GM18909 (cell line): ENCODE data around the gene VAMP4.

Experiments used
- ATAC-seq: cut with Tn5 transposase; IDR thresholded peaks from one replicate; pipeline ENCODE4 v1.9.1; 2021; ENCODE audit warnings: mild to moderate bottlenecking; ENCODE audit not compliant: unreplicated experiment, poor library complexity

Gene VAMP4, protein sequence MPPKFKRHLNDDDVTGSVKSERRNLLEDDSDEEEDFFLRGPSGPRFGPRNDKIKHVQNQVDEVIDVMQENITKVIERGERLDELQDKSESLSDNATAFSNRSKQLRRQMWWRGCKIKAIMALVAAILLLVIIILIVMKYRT

DNA sequence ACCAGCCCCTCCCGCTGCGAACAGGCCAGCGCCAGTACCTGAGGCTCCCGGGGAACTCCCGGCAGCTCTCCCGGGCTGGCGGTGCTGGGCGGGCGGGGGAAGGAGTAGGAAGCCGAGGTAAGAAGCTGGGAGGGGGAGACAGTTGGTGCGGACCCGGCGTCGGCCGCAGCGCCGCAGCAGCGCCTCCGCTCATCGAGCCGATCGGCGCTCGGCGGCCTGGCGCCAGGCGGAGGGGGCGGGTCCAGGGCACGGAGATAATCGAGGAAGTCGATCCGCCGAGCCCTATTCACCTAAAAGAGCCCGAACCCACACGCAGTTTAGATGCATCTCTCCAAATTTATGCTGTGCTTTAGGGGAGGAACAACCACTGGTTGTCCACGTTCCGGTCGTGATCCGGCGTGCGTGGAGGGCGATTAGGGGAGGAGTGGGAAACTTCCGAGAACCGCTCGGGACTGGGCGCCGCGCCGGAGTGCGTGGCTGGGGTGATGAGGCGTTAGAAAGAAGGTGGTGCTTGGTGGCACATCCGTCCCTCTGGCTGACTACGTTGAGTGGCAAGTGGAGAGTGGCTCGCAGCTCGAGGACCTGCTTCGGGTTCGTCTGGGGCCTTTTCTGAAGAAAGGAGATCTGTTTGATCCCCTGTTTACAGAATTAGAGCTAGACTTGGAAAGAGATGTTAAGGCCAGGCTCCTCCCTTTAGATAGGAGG, at the start of gene VAMP4:
TSS of gene VAMP4 (minus strand) at position 194 of the 705 bp plus-strand sequence. CDS start 3,651 bp downstream, outside the sequence.
- ATAC-seq, result peak; percentile 93

DNA sequence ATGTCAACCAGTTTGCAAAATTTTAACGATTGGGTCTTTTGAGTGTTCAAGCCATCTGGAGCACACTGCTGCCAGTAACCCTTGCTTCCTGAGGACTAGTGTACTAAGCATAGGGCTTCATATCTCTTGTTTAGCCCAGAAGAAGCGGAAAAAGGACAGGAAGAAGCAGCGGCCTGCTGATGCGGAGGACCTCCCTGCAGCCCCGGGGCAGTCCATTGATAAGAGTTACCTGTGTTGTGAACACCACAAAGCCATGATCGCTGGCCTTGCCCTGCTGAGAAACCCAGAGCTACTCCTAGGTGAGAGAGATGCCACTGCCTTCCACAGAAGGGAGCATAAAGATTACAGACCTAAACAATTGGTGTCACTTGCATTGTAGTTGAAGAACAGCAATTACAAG, 48.5 kb upstream of the VAMP4 start:
- ATAC-seq, result no peak

DNA sequence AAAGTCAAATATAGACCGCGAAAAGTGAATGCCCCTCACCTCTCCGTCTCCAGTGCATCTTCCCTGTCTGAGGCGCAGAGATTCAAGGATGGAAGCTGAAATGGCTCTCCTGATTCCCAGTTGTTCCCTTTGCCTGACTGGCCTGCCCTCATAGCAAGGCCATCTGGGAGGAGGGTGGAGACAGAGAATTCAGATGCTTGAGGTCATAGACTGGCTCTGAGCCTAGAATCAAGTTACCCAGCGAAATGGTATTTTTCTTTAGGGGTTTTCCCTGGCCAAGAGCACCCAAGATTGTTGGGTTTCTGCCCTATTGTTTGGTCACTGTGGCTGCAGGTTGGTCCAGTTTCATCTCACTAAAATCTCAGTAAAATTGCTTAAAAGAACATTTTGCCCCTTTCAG, 46.8 kb upstream of the VAMP4 start:
- no peak for ATAC-seq

DNA sequence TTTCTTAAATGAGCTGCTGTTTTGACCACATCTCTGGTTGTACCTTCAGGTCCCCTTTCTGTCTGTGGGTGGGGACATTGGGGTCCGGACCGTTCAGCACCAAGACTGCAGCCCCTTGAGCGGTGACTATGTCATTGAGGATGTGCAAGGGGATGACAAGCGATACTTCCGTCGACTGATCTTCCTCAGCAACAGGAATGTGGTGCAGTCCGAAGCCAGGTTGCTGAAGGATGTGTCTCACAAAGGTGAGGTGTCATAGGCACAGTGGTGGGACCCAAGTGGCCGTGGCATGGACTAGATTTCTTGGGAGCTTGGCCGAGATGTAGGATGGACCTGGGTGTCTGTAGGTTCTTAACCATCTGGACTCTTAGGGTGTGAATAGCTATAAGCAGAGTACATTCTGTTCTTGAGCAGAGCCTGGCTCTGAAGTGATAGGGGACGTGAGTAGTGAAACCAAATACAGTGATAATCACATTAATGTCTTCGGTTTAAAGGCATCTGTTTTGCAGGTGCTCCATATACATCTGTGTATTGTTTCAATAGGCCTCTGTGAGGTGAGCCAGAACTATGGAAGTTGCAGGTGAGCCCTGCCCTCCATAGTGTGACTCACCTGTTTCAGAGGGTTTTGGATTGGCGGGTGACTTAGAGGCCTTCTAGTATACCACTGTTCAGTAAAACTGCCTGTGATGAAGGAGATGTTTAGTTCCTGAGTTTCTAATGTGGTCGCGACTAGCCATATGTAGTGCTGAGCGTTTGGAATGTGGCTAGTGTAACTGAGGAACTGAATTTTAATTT, 46.0 kb upstream of the VAMP4 start:
- ATAC-seq, result no peak

DNA sequence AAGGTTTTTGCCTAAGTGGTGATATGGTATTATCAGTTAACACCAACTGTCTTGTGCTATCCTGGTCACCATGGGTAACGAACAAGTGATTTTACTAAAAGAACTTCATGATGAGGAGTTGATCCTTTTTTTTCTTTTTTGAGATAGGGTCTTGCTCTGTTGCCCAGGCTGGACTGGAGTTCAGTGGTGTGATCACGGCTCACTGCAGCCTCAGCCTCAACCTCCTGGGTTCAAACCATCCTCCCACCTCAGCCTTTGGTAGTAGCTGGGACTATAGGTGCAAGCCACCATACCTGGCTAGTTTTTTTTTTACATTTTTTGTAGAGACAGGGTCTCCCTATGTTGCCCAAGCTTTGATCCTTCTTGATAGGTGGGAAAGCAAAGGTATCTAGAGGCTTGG, 44.7 kb upstream of the VAMP4 start:
- ATAC-seq, result no peak

DNA sequence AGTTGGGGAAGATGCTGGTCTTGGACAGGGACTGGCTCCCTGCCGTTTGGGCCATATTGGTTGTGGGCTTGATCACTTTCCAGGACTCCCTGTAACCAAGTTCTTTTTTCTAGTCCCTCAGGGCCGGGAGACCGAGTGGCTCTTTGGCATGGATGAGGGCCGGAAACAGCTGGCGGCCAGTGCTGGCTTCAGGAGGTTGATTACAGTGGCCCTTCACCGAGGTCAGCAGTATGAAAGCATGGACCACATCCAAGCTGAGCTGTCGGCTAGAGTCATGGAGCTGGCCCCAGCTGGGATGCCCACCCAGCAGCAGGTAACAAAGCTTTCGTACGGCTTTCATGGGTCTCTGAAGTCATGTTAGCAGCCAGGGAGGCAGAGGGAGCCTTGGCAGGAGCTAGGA, 43.9 kb upstream of the VAMP4 start:
- ATAC-seq, result no peak

DNA sequence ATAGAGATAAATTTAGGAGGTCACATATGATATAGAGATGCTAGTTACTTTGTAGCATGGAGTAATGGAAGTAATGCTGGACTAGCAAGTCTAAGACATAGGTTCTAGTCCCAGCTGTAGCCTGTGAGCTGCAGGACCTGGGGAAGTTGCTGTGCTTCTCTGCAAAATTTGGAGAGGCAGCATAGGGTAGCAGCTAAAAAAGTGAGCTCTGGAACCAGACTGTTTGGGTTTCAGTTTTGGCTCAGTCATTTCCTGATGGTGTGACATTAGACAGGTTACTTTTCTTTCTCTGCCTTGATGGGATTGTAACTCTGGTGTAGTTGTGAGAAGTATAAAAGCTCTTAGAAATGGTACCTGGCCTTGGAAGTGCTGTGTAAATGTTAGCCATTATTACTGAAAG, 42.9 kb upstream of the VAMP4 start:
- ATAC-seq, result no peak

DNA sequence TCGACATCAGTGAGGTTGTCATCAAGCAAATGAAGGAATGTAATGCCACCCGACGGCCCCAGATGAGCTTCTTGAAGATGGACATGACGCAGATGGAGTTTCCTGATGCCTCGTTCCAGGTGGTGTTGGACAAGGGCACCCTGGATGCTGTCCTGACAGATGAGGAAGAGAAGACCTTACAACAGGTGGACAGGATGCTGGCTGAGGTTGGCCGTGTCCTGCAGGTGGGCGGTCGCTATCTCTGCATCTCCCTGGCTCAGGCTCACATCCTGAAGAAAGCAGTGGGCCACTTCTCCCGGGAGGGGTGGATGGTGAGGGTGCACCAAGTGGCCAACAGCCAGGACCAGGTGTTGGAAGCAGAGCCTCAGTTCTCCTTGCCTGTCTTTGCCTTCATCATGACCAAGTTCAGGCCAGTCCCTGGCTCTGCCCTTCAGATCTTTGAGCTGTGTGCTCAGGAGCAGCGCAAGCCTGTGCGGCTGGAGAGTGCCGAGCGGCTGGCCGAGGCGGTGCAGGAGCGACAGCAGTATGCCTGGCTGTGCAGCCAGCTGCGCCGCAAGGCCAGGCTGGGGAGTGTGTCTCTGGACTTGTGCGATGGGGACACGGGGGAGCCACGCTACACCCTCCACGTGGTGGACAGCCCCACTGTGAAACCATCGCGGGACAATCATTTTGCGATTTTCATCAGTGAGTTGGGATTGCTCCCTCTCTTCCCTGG, 42.1 kb upstream of the VAMP4 start:
- ATAC-seq, result no peak

DNA sequence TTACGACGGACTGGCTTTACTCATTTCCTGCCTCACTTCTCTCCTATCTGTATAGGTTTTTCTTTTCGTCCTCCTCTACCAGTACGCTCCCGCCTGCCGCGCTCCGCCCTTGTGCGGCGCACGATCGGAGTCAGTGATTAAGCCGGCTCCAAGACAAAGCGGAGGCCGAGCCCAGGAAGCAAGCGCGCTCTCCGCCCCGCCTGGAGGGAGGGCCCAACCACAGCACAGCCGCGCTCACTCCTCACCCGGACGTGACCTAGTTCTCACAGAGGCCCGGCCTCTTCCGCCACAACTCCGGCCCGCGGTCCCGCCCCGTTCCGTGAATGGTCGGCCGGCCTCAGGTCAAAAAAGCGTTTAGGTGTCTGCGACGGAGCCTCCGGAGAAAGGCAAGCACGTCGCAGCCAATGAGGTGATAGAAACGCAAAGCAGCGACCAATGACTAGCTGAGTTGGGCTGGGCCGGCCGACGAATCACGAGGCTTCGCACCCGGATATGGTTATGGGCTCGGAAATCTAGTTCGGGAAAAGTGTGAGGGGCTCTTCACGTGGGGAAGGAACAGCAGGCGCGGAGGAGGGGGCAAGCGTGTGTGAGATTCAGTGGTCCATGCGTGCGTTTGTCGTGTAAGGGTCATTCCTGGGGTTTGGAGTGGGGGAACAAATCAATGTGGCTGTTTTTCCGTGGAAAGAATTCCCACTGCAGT, 39.5 kb upstream of the VAMP4 start, which contains the start of gene METTL13:
TSS of gene METTL13 (plus strand) at position 485 of the 700 bp plus-strand sequence. CDS start 308 bp downstream, outside the sequence.
- ATAC-seq, result peak; percentile 99

DNA sequence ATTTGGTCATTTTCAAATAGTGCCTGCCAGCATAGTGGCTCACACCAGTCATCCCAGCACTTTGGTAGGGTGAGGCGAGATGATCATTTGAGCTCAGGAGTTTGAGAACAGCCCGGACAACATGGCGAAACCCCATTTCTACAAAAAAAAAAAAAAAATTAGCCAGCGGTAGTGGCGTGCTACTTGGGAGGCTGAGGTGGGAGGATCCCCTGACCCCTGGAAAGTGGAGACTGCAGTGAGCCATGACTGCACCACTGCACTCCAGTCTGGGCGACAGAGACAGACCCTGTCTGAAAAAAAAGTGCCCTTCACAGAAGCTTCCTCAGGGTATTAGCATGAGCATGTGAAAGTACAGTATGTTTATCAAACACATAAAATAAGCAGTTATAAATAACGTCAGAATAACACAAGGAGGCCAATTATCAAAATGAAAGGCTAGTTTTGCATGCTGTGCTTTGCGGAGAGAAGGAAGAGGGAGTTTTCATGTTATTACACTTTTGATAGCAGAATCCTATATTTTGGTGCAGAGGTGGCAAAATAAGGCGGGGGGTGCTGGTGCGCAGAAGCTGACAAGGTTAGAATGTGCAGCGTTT, 38.8 kb upstream of the VAMP4 start:
- no peak for ATAC-seq

DNA sequence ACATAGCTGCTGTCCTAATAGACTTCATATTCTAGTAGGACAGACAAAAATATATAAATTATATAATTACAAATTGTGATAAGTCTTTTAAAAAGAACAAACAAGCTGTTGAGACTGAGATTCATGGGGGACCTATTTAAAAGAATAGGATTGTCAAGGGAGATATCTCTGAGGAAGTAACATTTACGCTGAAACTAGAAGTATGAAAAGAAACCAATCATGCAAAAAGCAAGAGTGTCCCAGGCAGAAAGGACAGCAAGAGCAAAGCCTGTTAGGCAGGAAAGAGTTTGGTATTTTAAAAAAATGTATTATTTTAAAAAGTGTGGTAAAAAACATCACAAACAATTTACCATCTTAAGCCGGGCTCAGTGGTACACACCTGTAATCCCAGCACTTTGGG, 30.4 kb upstream of the VAMP4 start:
- ATAC-seq, result no peak

DNA sequence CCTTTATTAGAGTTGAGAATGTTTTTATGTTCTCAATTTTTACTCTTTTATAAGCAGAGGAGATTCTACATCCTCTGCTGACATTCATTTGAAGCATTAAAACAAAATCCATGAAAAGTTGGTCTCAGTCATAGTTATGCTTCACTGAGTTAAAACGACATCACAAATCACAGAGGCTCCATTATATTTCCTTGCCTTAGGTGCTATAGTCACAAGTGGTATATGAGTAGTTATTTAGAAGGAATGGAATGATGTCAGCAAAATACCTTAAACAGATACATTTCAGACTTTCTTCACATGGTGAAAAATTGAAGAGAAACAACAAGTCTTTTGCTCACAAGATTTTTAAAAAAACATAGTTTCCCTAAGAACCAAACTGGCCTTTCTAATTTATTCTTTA, 27.9 kb upstream of the VAMP4 start:
- no peak for ATAC-seq

DNA sequence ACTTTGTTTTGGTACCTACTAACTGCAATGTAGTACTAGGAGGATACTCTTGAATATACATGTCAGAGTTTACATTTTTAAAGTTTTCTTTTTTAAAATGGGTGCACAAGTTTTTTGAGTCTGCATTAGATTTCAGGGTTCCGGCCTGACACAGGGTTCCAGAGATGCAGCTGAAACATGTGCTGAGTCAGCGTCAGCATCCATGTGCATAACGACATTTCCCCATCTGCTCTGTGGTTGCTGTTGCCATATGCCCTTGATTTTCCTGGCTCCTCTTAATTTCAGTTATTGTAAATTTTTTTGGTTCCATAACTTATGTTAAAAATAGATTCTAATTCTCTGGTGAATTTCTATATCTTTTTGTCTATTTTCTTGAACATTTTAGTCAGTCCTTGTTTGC, 27.3 kb upstream of the VAMP4 start:
- no peak for ATAC-seq

DNA sequence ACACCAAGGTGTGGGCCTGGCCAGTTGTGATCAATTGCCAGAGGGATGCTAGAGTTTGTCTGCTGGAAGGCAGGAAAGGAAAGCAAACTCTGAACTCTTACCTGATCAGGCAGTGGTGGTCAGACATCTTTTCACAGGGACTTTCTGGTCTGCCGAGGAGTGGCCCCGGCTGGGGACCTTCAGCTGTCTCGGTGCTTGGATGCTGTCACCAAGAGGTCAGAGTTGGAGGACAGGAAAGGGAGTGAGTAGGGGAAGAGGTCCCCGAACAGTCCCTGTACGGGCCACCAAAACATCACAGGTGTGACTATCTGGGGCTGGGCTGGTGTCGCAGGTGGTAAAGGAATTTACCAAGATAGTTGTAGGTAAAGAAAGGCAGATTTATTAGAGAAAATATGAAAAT, 21.9 kb upstream of the VAMP4 start:
- ATAC-seq, result no peak

DNA sequence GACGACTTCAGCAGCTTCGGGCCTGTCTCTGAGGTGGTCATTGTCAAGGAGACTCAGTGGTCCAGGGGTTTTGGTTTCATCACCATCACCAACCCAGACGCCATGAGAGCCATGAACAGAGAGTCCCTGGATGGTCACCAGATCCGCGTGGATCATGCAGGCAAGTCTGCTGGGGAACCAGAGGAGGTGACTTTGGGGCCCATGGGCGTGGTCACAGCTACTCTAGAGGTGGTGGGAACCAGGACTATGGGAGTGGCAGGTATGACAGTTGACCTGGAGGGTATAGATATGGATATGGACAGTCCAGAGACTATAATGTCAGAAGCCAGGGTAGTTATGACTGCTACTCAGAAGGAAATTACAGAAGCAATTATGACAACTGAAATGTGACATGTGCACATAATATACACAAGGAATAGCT, 20.3 kb upstream of the VAMP4 start:
- no peak for ATAC-seq

DNA sequence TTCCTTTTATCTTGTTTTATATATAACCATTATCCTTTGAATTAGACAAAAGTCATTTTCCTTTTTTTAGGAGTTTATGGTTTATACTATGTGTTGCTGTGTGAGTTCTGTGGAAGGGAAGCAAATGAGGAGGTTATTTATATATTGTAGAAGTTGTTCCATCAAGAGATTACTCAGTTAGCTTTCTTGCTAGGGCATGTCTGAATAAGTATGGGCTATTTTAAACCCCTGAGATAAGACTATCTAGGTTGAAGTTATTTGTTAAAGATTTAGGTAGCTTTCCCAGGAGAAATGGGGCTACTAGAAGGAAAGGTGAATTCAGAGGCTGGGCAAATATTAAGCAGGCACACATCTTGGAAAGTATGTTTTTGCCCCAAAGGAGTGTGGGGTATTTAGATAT, 16.1 kb upstream of the VAMP4 start:
- no peak for ATAC-seq

DNA sequence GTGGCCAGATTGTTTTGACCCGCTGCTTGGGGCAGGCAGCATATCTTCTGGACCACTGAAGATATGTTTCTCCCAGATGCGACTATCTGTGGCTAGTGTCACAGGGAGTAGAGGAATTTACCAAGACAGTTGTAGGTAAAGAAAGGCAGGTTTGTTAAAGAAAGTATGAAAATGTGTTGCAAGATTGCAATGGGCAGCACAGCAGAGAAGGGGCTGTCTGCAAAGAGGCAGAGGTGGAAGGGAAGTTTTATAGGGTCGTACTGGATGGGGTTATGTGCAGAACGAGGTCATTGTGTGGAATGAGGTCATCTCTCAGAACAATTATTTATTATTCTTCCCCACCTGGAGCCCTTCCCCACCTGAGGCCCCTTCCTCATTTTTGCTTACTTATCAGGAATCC, 15.0 kb upstream of the VAMP4 start:
- ATAC-seq, result no peak

DNA sequence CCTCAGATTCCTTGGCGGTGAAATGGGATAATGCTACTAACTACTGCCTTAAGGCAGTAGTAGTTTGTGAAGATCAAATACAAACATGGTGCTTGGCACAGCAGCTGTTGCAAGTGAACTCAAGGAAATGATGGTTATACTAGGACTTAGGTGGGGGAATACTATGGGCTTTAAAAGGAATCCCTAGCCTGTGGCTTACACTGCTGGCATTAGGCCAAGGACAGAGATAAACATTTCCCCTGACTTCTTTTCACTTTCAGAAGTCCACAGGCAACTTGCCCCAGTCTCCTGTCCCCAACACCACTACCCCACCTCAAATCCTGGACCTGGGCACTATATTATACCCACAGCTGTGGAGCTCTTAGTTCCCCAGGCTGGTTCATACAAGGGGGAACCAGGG, 13.1 kb upstream of the VAMP4 start:
- ATAC-seq, result no peak

DNA sequence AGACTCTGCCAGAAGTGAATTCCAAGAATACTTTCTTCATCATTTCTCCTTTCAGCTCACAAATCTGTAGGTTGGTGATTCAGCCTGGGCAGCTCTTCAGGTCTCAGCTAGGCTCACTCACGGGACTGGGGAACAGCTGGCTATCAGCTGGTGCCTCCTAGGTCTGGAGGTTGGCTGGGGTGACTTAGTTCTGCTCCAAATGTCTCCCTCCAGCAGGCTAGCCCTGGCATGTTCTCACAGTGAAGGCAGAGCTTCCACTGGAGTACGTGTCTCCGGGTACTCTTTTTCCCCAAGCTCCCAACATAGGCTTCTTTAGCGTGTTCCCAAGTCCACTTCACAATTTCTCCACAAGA, 12.5 kb upstream of the VAMP4 start:
- no peak for ATAC-seq
